Measurements from ENCODE around the gene HLCS. TPM values are rescaled to one million over a fixed set of nuclear protein-coding genes. Genes with fewer than 3 reads are reported as not detected.
"Not testable (repeated sequence)": the region's sequence is repeated elsewhere in the genome, so short reads cannot be mapped to it uniquely, and the experiment has no call there.

The HLCS gene
- total RNA-seq (2014; rRNA removed; shearing (Covaris generic)) = 12.7 and 20.9 TPM in 2 replicates

GRCh38 chr21:36966066-36966820 is at the start of gene HLCS:
HLCS (minus strand) TSS chr21:36966669; CDS start chr21:36966638, 31 bp downstream.
- Histone ChIP-seq H3K4me1 (replicated peaks) (peaks cover 21% of the 10 kb centered on the region), H3K9me3 (replicated peaks) (0 out of 2 replicates have a peak, but pooled peaks cover 3% of the 10 kb centered on the region), H3K4me3 (peak within 1 kb of the TSS; percentile 93), H3K27me3 (replicated peaks) (no peaks in the 10 kb centered on the region), H3K27ac (peak within 1 kb of the TSS; percentile 77), H3K36me3 (peaks cover 22% of the 10 kb centered on the region)
- peak; percentile 53 to 66 for DNase-seq (ENCODE audit: low read depth in 1 of 2, low spot score in 2 of 2)

GRCh38 chr21:37009740-37010341 is 43.4 kb upstream of the HLCS start:
- Histone ChIP-seq H3K4me3 (peak overlapping the region; percentile 26), H3K27me3 (replicated peaks) (no peaks in the 10 kb centered on the region), H3K9me3 (replicated peaks) (peaks cover 3% of the 10 kb centered on the region; the same call in 1 of the 2 replicates), H3K27ac (no peak overlapping the region), H3K36me3 (no peaks in the 10 kb centered on the region), H3K4me1 (replicated peaks) (peaks cover 13% of the 10 kb centered on the region)
- DNase-seq (ENCODE audit: low read depth in 1 of 2, low spot score in 2 of 2) = peak; percentile 72 to 80

GRCh38 chr21:37008724-37009123 is 42.3 kb upstream of the HLCS start:
- no peaks in the 10 kb centered on the region for H3K27me3 ChIP-seq (replicated peaks)
- no peaks in the 10 kb centered on the region for H3K36me3 ChIP-seq
- H3K27ac ChIP-seq = no peak overlapping the region
- no peak overlapping the region for H3K4me3 ChIP-seq
- peaks cover 13% of the 10 kb centered on the region for H3K4me1 ChIP-seq (replicated peaks)
- DNase-seq (ENCODE audit: low read depth in 1 of 2, low spot score in 2 of 2) = no peak
- peaks cover 3% of the 10 kb centered on the region; the same call in 1 of the 2 replicates for H3K9me3 ChIP-seq (replicated peaks)

DNA sequence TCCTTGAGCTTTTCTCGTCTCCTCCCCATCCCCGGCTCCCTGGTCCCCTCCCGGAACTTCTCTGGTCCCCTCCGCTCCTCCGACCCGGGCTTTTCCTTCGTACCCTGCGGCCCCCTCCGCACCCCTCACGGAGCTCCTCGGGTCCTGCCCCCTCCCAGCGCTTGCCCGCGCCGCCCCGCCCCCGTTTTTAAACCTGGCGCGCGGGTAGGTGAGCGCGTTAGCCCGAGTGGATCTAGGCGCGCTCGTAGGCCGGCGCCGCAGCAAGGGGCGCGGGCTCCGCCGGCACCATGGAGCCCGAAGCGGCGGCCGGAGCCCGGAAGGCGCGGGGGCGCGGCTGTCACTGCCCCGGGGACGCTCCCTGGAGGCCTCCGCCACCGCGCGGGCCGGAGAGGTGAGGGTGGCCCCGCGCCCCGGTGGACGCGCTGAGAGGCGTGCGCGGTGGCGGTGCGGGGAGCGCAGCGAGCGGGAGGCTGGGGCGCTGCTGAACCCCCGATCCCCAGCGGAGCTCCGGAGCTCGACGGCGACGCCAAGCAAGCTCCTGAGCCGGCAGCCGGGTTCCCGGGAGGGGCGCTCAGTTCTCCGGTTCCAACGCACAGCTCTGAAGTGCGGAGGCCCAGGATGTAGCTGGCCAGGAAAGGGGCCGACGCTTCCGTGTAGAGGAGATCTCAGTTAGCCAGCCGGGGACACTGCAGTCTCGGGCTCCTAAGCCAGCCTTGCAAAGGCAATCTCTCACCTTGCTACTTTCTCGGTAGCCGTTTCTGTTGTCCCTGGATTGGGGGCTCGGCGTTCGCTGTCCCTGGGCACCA is 40.2 kb upstream of the HLCS start, which contains the start of gene RIPPLY3:
Gene RIPPLY3 (plus strand): TSS at position 217 of the 806 bp plus-strand sequence. CDS start 71 bp downstream, at position 288.
- H3K27me3 ChIP-seq (replicated peaks) = no peaks in the 10 kb centered on the region
- H3K9me3 ChIP-seq (replicated peaks) = peaks cover 3% of the 10 kb centered on the region; the same call in 1 of the 2 replicates
- H3K27ac ChIP-seq = no peak within 1 kb of the TSS
- H3K4me3 ChIP-seq = peak within 1 kb of the TSS; percentile 51
- peaks cover 13% of the 10 kb centered on the region for H3K4me1 ChIP-seq (replicated peaks)
- no peaks in the 10 kb centered on the region for H3K36me3 ChIP-seq
- peak in 1 of 2 experiments; percentile 29 for DNase-seq (ENCODE audit: low read depth in 1 of 2, low spot score in 2 of 2)

DNA sequence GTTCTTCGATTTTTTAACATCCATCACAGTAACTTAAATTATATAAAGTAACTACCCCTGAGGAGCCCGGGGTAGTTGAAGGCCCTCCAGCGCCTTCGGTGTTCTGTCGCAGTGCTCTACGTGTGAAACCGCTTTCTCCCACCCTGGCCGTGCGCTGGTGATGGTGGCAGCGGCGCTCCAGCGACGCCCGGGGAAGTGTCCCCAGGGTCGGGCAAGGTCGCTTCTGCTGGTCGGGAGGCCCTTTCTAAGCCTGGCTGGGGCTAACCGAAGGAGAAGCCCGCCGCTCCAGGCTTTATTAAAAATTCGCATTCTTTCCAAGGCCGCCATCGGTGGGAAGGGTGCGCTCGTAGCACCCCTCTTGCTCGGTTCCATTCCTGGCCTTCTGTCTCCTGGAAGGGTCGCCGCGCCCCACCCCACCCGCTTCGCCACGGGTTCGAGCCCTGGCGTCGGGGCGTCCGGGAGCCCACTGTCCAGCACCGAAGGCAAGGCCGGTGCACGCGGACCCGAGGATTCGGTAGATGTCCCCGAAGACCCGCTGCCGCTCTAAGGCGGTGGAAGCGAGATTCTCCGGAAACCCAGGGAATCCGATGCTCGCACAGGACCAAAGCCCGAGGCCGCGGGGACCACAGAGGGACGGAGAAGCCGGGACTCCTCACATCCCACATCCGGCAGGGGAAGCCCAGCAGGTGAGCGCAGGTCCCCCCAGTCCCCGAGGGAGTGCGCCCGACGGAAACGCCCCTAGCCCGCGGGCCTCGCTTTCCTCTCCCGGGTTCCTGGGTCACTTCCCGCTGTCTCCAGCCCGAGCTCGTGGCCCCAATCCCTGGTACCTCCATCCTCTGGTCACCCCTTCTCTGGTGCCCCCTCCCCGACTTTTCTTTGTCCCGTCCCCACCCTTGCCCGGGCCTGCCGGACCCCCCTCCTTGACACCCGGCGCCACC is 39.3 kb upstream of the HLCS start:
- Histone ChIP-seq H3K36me3 (no peaks in the 10 kb centered on the region), H3K9me3 (replicated peaks) (peaks cover 3% of the 10 kb centered on the region; the same call in 1 of the 2 replicates), H3K4me1 (replicated peaks) (peaks cover 13% of the 10 kb centered on the region), H3K27ac (no peak overlapping the region), H3K27me3 (replicated peaks) (no peaks in the 10 kb centered on the region), H3K4me3 (no peak overlapping the region)
- no peak for DNase-seq (ENCODE audit: low read depth in 1 of 2, low spot score in 2 of 2)

DNA sequence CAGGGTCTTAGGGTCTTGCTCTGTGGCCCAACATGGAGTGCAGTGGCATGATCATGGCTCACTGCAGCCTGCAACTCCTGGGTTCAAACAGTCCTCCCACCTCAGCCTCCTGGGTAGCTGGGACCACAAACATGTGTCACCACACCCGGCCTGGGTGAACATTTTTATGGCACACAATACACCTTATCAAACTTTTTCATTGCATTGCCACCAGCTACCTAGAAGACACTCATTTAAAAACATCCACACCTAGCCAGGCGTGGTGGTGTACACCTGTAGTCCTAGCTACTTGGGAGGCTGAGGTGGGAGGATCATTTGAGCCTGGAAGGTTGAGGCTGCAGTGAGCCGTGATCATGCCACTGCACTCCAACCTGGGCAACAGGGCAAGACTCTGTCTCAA is 37.4 kb upstream of the HLCS start:
- not testable (repeated sequence) for H3K9me3 ChIP-seq (replicated peaks); H3K27ac ChIP-seq; DNase-seq (ENCODE audit: low read depth in 1 of 2, low spot score in 2 of 2); H3K27me3 ChIP-seq (replicated peaks); H3K4me1 ChIP-seq (replicated peaks); H3K4me3 ChIP-seq; H3K36me3 ChIP-seq

DNA sequence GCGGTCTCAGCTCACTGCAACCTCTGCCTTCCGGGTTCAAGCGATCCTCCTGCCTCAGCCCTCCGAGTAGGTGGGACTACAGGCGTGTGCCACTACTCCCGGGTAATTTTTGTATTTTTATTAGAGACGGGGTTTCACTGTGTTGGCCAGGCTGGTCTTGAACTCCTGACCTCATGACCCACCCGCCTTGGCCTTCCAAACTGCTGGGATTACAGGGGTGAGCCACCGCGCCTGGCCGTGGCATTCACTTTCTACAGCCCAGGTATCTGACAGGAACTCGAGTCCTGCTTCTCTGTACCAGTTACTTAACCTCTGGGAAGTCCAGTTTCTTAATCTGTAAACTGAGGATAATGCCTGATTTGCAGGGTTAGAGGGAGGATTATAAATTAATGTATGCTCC is 36.4 kb upstream of the HLCS start:
- H3K36me3 ChIP-seq, H3K4me3 ChIP-seq: not testable (repeated sequence)

DNA sequence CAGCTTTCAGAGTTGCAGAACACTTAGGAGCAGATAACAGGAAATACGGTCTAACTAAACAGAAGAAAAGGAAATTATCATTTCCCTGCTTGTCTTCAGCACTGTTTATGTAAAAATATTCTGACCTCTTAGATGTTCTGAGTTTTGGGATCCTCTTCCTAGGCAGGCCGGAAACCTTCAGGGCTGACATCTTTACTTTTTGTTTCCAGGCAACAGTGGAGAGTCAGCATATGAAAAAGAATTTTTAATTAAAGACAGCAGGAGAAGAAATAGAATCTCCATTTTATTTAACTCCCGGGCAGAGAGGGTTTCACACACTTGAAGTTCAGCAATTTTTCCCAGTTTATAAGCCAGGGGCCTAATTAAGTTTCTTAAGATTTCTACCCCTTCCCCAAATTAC is 35.0 kb upstream of the HLCS start:
- H3K9me3 ChIP-seq (replicated peaks) = no peaks in the 10 kb centered on the region
- no peak overlapping the region for H3K4me3 ChIP-seq
- no peaks in the 10 kb centered on the region for H3K27me3 ChIP-seq (replicated peaks)
- H3K36me3 ChIP-seq = no peaks in the 10 kb centered on the region
- DNase-seq (ENCODE audit: low read depth in 1 of 2, low spot score in 2 of 2) = no peak
- no peaks in the 10 kb centered on the region for H3K4me1 ChIP-seq (replicated peaks)
- no peak overlapping the region for H3K27ac ChIP-seq

More for the DNA sequence above, 36.4 kb upstream of the HLCS start:
- H3K4me1 ChIP-seq (replicated peaks); H3K9me3 ChIP-seq (replicated peaks); DNase-seq (ENCODE audit: low read depth in 1 of 2, low spot score in 2 of 2); H3K27me3 ChIP-seq (replicated peaks); H3K27ac ChIP-seq: not testable (repeated sequence)

GRCh38 chr21:37000381-37000780 is 33.9 kb upstream of the HLCS start:
- H3K27ac ChIP-seq = no peak overlapping the region
- H3K27me3 ChIP-seq (replicated peaks) = no peaks in the 10 kb centered on the region
- no peak for DNase-seq (ENCODE audit: low read depth in 1 of 2, low spot score in 2 of 2)
- H3K4me3 ChIP-seq = no peak overlapping the region
- H3K4me1 ChIP-seq (replicated peaks) = no peaks in the 10 kb centered on the region
- H3K36me3 ChIP-seq = no peaks in the 10 kb centered on the region
- H3K9me3 ChIP-seq (replicated peaks) = no peaks in the 10 kb centered on the region

GRCh38 chr21:36999131-36999898 is 32.8 kb upstream of the HLCS start:
- no peak for DNase-seq (ENCODE audit: low read depth in 1 of 2, low spot score in 2 of 2)
- Histone ChIP-seq H3K9me3 (replicated peaks) (no peaks in the 10 kb centered on the region), H3K27me3 (replicated peaks) (no peaks in the 10 kb centered on the region), H3K36me3 (no peaks in the 10 kb centered on the region), H3K4me1 (replicated peaks) (no peaks in the 10 kb centered on the region), H3K4me3 (no peak overlapping the region), H3K27ac (no peak overlapping the region)

DNA sequence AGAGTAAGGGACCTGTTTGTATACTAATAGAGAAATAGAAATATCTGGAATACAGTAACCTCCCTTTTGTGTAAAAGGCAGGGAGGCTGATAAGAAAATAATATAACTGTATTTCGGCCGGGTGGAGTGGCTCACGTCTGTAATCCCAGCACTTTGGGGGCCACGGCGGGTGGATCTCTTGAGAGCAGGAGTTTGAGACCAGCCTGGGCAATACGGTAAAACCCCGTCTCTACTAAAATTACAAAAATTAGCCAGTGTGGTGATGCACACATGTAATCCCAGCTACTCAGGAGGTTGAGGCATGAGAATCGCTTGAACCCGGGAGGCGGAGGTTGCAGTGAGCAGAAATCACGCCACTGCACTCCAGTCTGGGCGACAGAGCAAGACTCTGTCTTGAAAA is 28.8 kb upstream of the HLCS start:
- not testable (repeated sequence) for H3K4me1 ChIP-seq (replicated peaks); H3K27me3 ChIP-seq (replicated peaks); H3K27ac ChIP-seq; H3K9me3 ChIP-seq (replicated peaks); DNase-seq (ENCODE audit: low read depth in 1 of 2, low spot score in 2 of 2); H3K4me3 ChIP-seq; H3K36me3 ChIP-seq

DNA sequence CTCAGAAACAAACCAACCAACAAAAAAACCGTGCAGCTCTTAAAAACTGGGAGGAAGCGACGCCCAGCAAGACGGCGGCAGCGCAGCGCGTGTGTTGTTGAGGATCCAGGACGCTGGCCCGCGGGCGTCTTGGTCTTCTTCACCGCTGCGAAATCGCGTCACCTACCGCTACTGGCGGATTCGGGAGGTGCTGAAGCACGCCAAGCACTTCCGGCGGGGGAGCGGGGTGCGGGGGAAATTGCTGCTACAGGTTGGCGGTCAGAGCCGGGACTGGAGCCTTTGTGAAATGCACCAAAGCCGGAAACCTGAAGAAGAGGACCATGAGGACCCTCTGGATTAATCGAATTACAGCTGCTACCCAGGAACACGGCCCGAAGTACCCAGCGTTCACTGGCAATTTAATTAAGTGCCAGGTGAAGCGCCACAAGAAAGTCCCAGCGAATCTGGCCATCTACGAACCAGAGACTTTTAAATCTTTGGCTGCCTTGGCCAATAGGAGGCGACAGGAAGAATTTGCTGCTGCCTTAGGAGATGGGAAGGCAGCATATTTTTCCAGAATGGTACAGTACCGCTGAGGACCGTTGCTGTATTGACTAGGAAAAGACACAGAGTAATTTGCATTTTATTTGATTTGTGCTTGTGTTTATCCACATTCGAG is 28.2 kb upstream of the HLCS start:
- no peaks in the 10 kb centered on the region for H3K9me3 ChIP-seq (replicated peaks)
- H3K36me3 ChIP-seq = no peaks in the 10 kb centered on the region
- H3K27ac ChIP-seq = no peak overlapping the region
- H3K4me1 ChIP-seq (replicated peaks) = peaks cover 7% of the 10 kb centered on the region
- no peak for DNase-seq (ENCODE audit: low read depth in 1 of 2, low spot score in 2 of 2)
- no peaks in the 10 kb centered on the region for H3K27me3 ChIP-seq (replicated peaks)
- H3K4me3 ChIP-seq = no peak overlapping the region

Data from SJSA1 (cell line).